Stomach smooth muscle (tissue), 2 donors: ENCODE data around the gene ADCY3.

Source experiments
- H3K27ac ChIP-seq: one replicate; pipeline ENCODE4 v1.7.0; 2013; ENCODE audit warnings: mild to moderate bottlenecking, low read length, inconsistent platforms
- H3K27me3 ChIP-seq, 2 donors: one replicate each; pipeline ENCODE4 v1.7.0; 2013; ENCODE audit warnings: low read length in 2 of 2; ENCODE audit not compliant: insufficient read depth in 2 of 2, control insufficient read depth in 1 of 2
- H3K36me3 ChIP-seq, 2 donors: one replicate each; pipeline ENCODE4 v1.7.0; 2013; ENCODE audit warnings: low read length in 2 of 2; ENCODE audit not compliant: control insufficient read depth in 2 of 2, insufficient read depth in 2 of 2
- H3K4me1 ChIP-seq: one replicate; pipeline ENCODE4 v1.7.0; 2013; ENCODE audit warnings: low read length; ENCODE audit not compliant: control insufficient read depth, insufficient read depth
- H3K4me3 ChIP-seq, 2 donors: one replicate each; pipeline ENCODE4 v1.7.0; 2013; ENCODE audit warnings: low read length in 2 of 2
- H3K9ac ChIP-seq, 2 donors: one replicate each; pipeline ENCODE4 v1.7.0; 2013; ENCODE audit warnings: low read length in 2 of 2, mild to moderate bottlenecking in 1 of 2
- H3K9me3 ChIP-seq, 2 donors: one replicate each; pipeline ENCODE4 v1.7.0; 2013; ENCODE audit warnings: low read length in 2 of 2; ENCODE audit not compliant: control insufficient read depth in 2 of 2
- donor health status: healthy.
- donor health status: Pancreatic carcinoma.

The ADCY3 gene

GRCh38 chr2:24850944-24851343 is 69.1 kb downstream of the ADCY3 start:
- Histone ChIP-seq H3K9me3 (no peaks in the 10 kb centered on the region), H3K27ac (no peak overlapping the region), H3K4me1 (peaks cover 8% of the 10 kb centered on the region), H3K27me3 (no peaks in the 10 kb centered on the region), H3K4me3 (no peak overlapping the region), H3K36me3 (no peaks in the 10 kb centered on the region), H3K9ac (no peak overlapping the region)

- Histone ChIP-seq H3K27me3 (no peaks in the 10 kb centered on the region), H3K9ac (no peak overlapping the region)
Observed at GRCh38 chr2:24845691-24846090, 74.3 kb downstream of the ADCY3 start.

GRCh38 chr2:24844023-24844685 is 75.9 kb downstream of the ADCY3 start:
- H3K4me3 ChIP-seq: no peak overlapping the region
- H3K9ac ChIP-seq: no peak overlapping the region
- no peaks in the 10 kb centered on the region for H3K27me3 ChIP-seq
- H3K36me3 ChIP-seq: no peaks in the 10 kb centered on the region
- H3K9me3 ChIP-seq: no peaks in the 10 kb centered on the region
- H3K4me1 ChIP-seq: no peaks in the 10 kb centered on the region
- no peak overlapping the region for H3K27ac ChIP-seq

More at GRCh38 chr2:24845691-24846090, 74.3 kb downstream of the ADCY3 start:
- Histone ChIP-seq H3K27ac (no peak overlapping the region), H3K4me1 (no peaks in the 10 kb centered on the region), H3K4me3 (no peak overlapping the region), H3K9me3 (no peaks in the 10 kb centered on the region), H3K36me3 (no peaks in the 10 kb centered on the region)

GRCh38 chr2:24843330-24843860 is 76.6 kb downstream of the ADCY3 start:
- H3K9ac ChIP-seq: no peak overlapping the region
- H3K36me3 ChIP-seq: no peaks in the 10 kb centered on the region
- H3K9me3 ChIP-seq: no peaks in the 10 kb centered on the region
- no peak overlapping the region for H3K27ac ChIP-seq
- no peak overlapping the region for H3K4me3 ChIP-seq
- H3K4me1 ChIP-seq: no peaks in the 10 kb centered on the region
- H3K27me3 ChIP-seq: no peaks in the 10 kb centered on the region

GRCh38 chr2:24842081-24843050 is 77.7 kb downstream of the ADCY3 start:
- no peak overlapping the region for H3K4me3 ChIP-seq
- H3K9ac ChIP-seq: no peak overlapping the region
- H3K27ac ChIP-seq: no peak overlapping the region
- no peaks in the 10 kb centered on the region for H3K9me3 ChIP-seq
- H3K27me3 ChIP-seq: no peaks in the 10 kb centered on the region
- no peaks in the 10 kb centered on the region for H3K4me1 ChIP-seq
- H3K36me3 ChIP-seq: no peaks in the 10 kb centered on the region

GRCh38 chr2:24840962-24841945 is 78.8 kb downstream of the ADCY3 start:
- Histone ChIP-seq H3K36me3 (peaks cover 1 to 3% of the 10 kb centered on the region in 2 donors), H3K27ac (no peak overlapping the region)

GRCh38 chr2:24840164-24840869 is 79.7 kb downstream of the ADCY3 start:
- Histone ChIP-seq H3K9me3 (no peaks in the 10 kb centered on the region), H3K9ac (no peak overlapping the region), H3K36me3 (peaks cover 3% of the 10 kb centered on the region in 2 donors), H3K4me1 (no peaks in the 10 kb centered on the region), H3K27ac (no peak overlapping the region), H3K4me3 (no peak overlapping the region), H3K27me3 (no peaks in the 10 kb centered on the region)

More at GRCh38 chr2:24840962-24841945, 78.8 kb downstream of the ADCY3 start:
- Histone ChIP-seq H3K9me3 (no peaks in the 10 kb centered on the region), H3K4me1 (no peaks in the 10 kb centered on the region), H3K27me3 (no peaks in the 10 kb centered on the region), H3K9ac (no peak overlapping the region), H3K4me3 (no peak overlapping the region)

- H3K27me3 ChIP-seq: no peaks in the 10 kb centered on the region
- peaks cover 3 to 4% of the 10 kb centered on the region in 2 donors for H3K36me3 ChIP-seq
- H3K27ac ChIP-seq: no peak overlapping the region
- no peaks in the 10 kb centered on the region for H3K4me1 ChIP-seq
- no peak overlapping the region for H3K9ac ChIP-seq
- H3K9me3 ChIP-seq: no peaks in the 10 kb centered on the region
- no peak overlapping the region for H3K4me3 ChIP-seq
Observed at GRCh38 chr2:24839729-24840128, 80.3 kb downstream of the ADCY3 start.

GRCh38 chr2:24838541-24838940 is 81.5 kb downstream of the ADCY3 start:
- H3K27me3 ChIP-seq: no peaks in the 10 kb centered on the region
- H3K9ac ChIP-seq: no peak overlapping the region
- H3K4me1 ChIP-seq: no peaks in the 10 kb centered on the region
- no peak overlapping the region for H3K27ac ChIP-seq
- H3K4me3 ChIP-seq: no peak overlapping the region
- H3K36me3 ChIP-seq: peaks cover 3 to 7% of the 10 kb centered on the region in 2 donors
- no peaks in the 10 kb centered on the region for H3K9me3 ChIP-seq
